Immature natural killer cell (primary cell): ENCODE data around the gene NPY. TPM values are rescaled to one million over a fixed set of nuclear protein-coding genes. Genes with fewer than 3 reads are reported as not detected.

Source experiments
- DNase-seq, 3 donors: peaks; one replicate each; pipeline ENCODE4 v3.0.0; 2022; ENCODE audit warnings: mixed read lengths in 1 of 3
- H3K27ac Mint-ChIP-seq, 6 donors: one replicate each; pipeline ENCODE4 v1.8.0; 2020; ENCODE audit warnings: mixed read lengths in 6 of 6, mild to moderate bottlenecking in 5 of 6, inconsistent platforms in 4 of 6, moderate library complexity in 3 of 6
- H3K27me3 Mint-ChIP-seq, 3 donors: one replicate each; pipeline ENCODE4 v1.8.0; 2020 to 2021; ENCODE audit warnings: low read depth in 3 of 3, mild to moderate bottlenecking in 3 of 3, mixed read lengths in 3 of 3, moderate library complexity in 3 of 3, inconsistent platforms in 1 of 3
- H3K36me3 Mint-ChIP-seq, 3 donors: one replicate each; pipeline ENCODE4 v1.8.0; 2020; ENCODE audit warnings: mixed read lengths in 3 of 3, inconsistent platforms in 2 of 3, mild to moderate bottlenecking in 2 of 3
- H3K4me1 Mint-ChIP-seq, 2 donors: one replicate each; pipeline ENCODE4 v1.8.0; 2020; ENCODE audit warnings: inconsistent platforms in 2 of 2, mild to moderate bottlenecking in 2 of 2, mixed read lengths in 2 of 2, moderate library complexity in 1 of 2
- H3K4me3 Mint-ChIP-seq, 5 donors: one replicate each; pipeline ENCODE4 v1.8.0; 2020; ENCODE audit warnings: mild to moderate bottlenecking in 5 of 5, mixed read lengths in 5 of 5, inconsistent platforms in 3 of 5, moderate library complexity in 3 of 5
- H3K9me3 Mint-ChIP-seq, 6 donors: one replicate each; pipeline ENCODE4 v1.8.0; 2020; ENCODE audit warnings: mild to moderate bottlenecking in 6 of 6, mixed read lengths in 6 of 6, inconsistent platforms in 4 of 6, moderate library complexity in 3 of 6
- polyA plus RNA-seq, 3 donors: library from polyadenylated mRNA; unstranded; fragments of 300-500 nt; fragmentation: Illumina TruSeq; gene quantifications; one replicate each; pipeline ENCODE4 v1.2.3, GENCODE V29; 2021

Gene NPY
- polyA plus RNA-seq, 3 donors from 2014 or later: not detected

- Mint-ChIP-seq H3K4me3 (no peak overlapping the region), H3K4me1 (peaks cover 6% of the 10 kb centered on the region in 2 donors), H3K9me3 (no peaks in the 10 kb centered on the region), H3K36me3 (no peaks in the 10 kb centered on the region), H3K27ac (no peak overlapping the region), H3K27me3 (peaks cover 6 to 23% (median 13%) of the 10 kb centered on the region in 3 donors)
- peak; percentile 23 to 55 (median 23) for DNase-seq
Observed at GRCh38 chr7:24290004-24290641, 6.1 kb downstream of the NPY start.

- no peak overlapping the region for H3K27ac Mint-ChIP-seq
- H3K9me3 Mint-ChIP-seq: no peaks in the 10 kb centered on the region
- no peak for DNase-seq
- H3K36me3 Mint-ChIP-seq: no peaks in the 10 kb centered on the region
- H3K27me3 Mint-ChIP-seq: peaks cover 6 to 16% (median 12%) of the 10 kb centered on the region in 3 donors
- no peak overlapping the region for H3K4me3 Mint-ChIP-seq
- peaks cover 6% of the 10 kb centered on the region in 2 donors for H3K4me1 Mint-ChIP-seq
Observed at GRCh38 chr7:24291271-24291670, 7.3 kb downstream of the NPY start.

- no peak overlapping the region for H3K27ac Mint-ChIP-seq
- peaks cover 0 to 11% (median 2%) of the 10 kb centered on the region in 3 donors for H3K27me3 Mint-ChIP-seq
- peaks cover 0 to 5% (median 0%) of the 10 kb centered on the region in 6 donors for H3K9me3 Mint-ChIP-seq
- no peak overlapping the region for H3K4me3 Mint-ChIP-seq
- no peak for DNase-seq
- no peaks in the 10 kb centered on the region for H3K36me3 Mint-ChIP-seq
- no peaks in the 10 kb centered on the region for H3K4me1 Mint-ChIP-seq
Observed at GRCh38 chr7:24297362-24297761, 13.4 kb downstream of the NPY start.

- Mint-ChIP-seq H3K27me3 (peaks cover 0 to 7% (median 2%) of the 10 kb centered on the region in 3 donors), H3K27ac (no peak overlapping the region), H3K4me3 (no peak overlapping the region), H3K4me1 (no peaks in the 10 kb centered on the region), H3K36me3 (no peaks in the 10 kb centered on the region), H3K9me3 (peaks cover 0 to 5% (median 0%) of the 10 kb centered on the region in 6 donors)
- no peak for DNase-seq
Observed at GRCh38 chr7:24298696-24299095, 14.7 kb downstream of the NPY start.

GRCh38 chr7:24299192-24299591 is 15.2 kb downstream of the NPY start:
- Mint-ChIP-seq H3K4me3 (no peak overlapping the region), H3K36me3 (no peaks in the 10 kb centered on the region)

GRCh38 chr7:24301703-24302102 is 17.7 kb downstream of the NPY start:
- Mint-ChIP-seq H3K4me1 (no peaks in the 10 kb centered on the region), H3K9me3 (peaks cover 0 to 7% (median 0%) of the 10 kb centered on the region in 6 donors), H3K27me3 (peaks cover 4 to 13% (median 5%) of the 10 kb centered on the region in 3 donors), H3K36me3 (no peaks in the 10 kb centered on the region), H3K27ac (no peak overlapping the region), H3K4me3 (no peak overlapping the region)
- DNase-seq: no peak

More at GRCh38 chr7:24299192-24299591, 15.2 kb downstream of the NPY start:
- Mint-ChIP-seq H3K4me1 (no peaks in the 10 kb centered on the region), H3K9me3 (peaks cover 0 to 7% (median 0%) of the 10 kb centered on the region in 6 donors), H3K27me3 (peaks cover 1 to 7% (median 2%) of the 10 kb centered on the region in 3 donors), H3K27ac (no peak overlapping the region)
- DNase-seq: no peak

- Mint-ChIP-seq H3K27me3 (peaks cover 2 to 10% (median 5%) of the 10 kb centered on the region in 3 donors), H3K9me3 (peaks cover 0 to 7% (median 0%) of the 10 kb centered on the region in 6 donors), H3K36me3 (no peaks in the 10 kb centered on the region), H3K27ac (no peak overlapping the region), H3K4me3 (no peak overlapping the region), H3K4me1 (no peaks in the 10 kb centered on the region)
- no peak for DNase-seq
Observed at GRCh38 chr7:24304494-24305095, 20.6 kb downstream of the NPY start.

GRCh38 chr7:24307326-24307725 is 23.3 kb downstream of the NPY start:
- DNase-seq: no peak
- Mint-ChIP-seq H3K27me3 (peaks cover 2 to 11% (median 5%) of the 10 kb centered on the region in 3 donors), H3K27ac (no peak overlapping the region), H3K4me3 (no peak overlapping the region), H3K9me3 (peaks cover 0 to 2% (median 0%) of the 10 kb centered on the region in 6 donors), H3K4me1 (no peaks in the 10 kb centered on the region), H3K36me3 (no peaks in the 10 kb centered on the region)

- Mint-ChIP-seq H3K4me1 (no peaks in the 10 kb centered on the region), H3K9me3 (no peaks in the 10 kb centered on the region), H3K27me3 (peaks cover 2 to 8% (median 6%) of the 10 kb centered on the region in 3 donors), H3K4me3 (no peak overlapping the region), H3K27ac (no peak overlapping the region), H3K36me3 (no peaks in the 10 kb centered on the region)
- DNase-seq: no peak
Observed at GRCh38 chr7:24312588-24312987, 28.6 kb downstream of the NPY start.

- peaks cover 2 to 12% (median 6%) of the 10 kb centered on the region in 3 donors for H3K27me3 Mint-ChIP-seq
- H3K36me3 Mint-ChIP-seq: no peaks in the 10 kb centered on the region
- no peak overlapping the region for H3K4me3 Mint-ChIP-seq
- no peak for DNase-seq
- H3K27ac Mint-ChIP-seq: no peak overlapping the region
- no peaks in the 10 kb centered on the region for H3K9me3 Mint-ChIP-seq
- H3K4me1 Mint-ChIP-seq: no peaks in the 10 kb centered on the region
Observed at GRCh38 chr7:24313777-24314176, 29.8 kb downstream of the NPY start.

- Mint-ChIP-seq H3K9me3 (no peaks in the 10 kb centered on the region), H3K27ac (no peak overlapping the region), H3K4me3 (no peak overlapping the region), H3K36me3 (no peaks in the 10 kb centered on the region), H3K27me3 (peaks cover 2 to 10% (median 8%) of the 10 kb centered on the region in 3 donors), H3K4me1 (no peaks in the 10 kb centered on the region)
- no peak for DNase-seq
Observed at GRCh38 chr7:24316340-24316739, 32.4 kb downstream of the NPY start.

GRCh38 chr7:24318326-24318725 is 34.3 kb downstream of the NPY start:
- H3K4me3 Mint-ChIP-seq: no peak overlapping the region

GRCh38 chr7:24319209-24319608 is 35.2 kb downstream of the NPY start:
- Mint-ChIP-seq H3K9me3 (no peaks in the 10 kb centered on the region), H3K27me3 (peaks cover 2 to 13% (median 4%) of the 10 kb centered on the region in 3 donors), H3K27ac (no peak overlapping the region), H3K36me3 (no peaks in the 10 kb centered on the region), H3K4me3 (no peak overlapping the region), H3K4me1 (no peaks in the 10 kb centered on the region)
- no peak for DNase-seq

More at GRCh38 chr7:24318326-24318725, 34.3 kb downstream of the NPY start:
- peak in 1 of 3 donors; percentile 3 for DNase-seq
- Mint-ChIP-seq H3K4me1 (no peaks in the 10 kb centered on the region), H3K27ac (no peak overlapping the region), H3K27me3 (peaks cover 2 to 10% (median 6%) of the 10 kb centered on the region in 3 donors), H3K36me3 (no peaks in the 10 kb centered on the region), H3K9me3 (no peaks in the 10 kb centered on the region)

- Mint-ChIP-seq H3K36me3 (no peaks in the 10 kb centered on the region), H3K27ac (no peak overlapping the region), H3K27me3 (peaks cover 2 to 8% (median 4%) of the 10 kb centered on the region in 3 donors), H3K9me3 (no peaks in the 10 kb centered on the region), H3K4me3 (no peak overlapping the region), H3K4me1 (no peaks in the 10 kb centered on the region)
- no peak for DNase-seq
Observed at GRCh38 chr7:24323961-24324480, 40.0 kb downstream of the NPY start.
